Measurements from ENCODE around the gene CARM1.
"Not testable (repeated sequence)": the region's sequence is repeated elsewhere in the genome, so short reads cannot be mapped to it uniquely, and the experiment has no call there.

CARM1 gene

GRCh38 chr19:10870955-10871603 is at the start of gene CARM1:
TSS of gene CARM1 (plus strand) at chr19:10871553. CDS start at chr19:10871703, 150 bp downstream.
- peak; percentile 95 for DNase-seq (ENCODE audit: low read depth)

DNA sequence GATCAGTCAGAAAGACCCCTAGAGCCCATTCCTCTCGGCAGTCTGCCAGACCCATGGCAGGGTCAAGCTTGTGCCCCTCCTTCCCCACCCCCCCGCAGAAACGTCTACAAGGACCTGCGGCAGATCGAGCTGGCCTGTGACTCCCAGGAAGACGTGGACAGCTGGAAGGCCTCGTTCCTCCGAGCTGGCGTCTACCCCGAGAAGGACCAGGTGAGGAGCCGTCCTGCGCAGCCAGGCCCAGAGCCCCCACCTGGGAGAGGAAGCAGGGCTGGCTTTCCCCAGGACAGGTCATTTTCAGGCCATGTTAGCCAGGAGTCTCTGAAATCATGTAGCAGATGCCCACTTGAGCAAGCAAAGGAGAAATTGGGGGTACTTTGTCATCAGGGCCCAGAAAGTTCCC is 47.7 kb upstream of the CARM1 start:
- DNase-seq (ENCODE audit: low read depth), result no peak

GRCh38 chr19:10826231-10826630 is 45.1 kb upstream of the CARM1 start:
- DNase-seq (ENCODE audit: low read depth), result no peak

DNA sequence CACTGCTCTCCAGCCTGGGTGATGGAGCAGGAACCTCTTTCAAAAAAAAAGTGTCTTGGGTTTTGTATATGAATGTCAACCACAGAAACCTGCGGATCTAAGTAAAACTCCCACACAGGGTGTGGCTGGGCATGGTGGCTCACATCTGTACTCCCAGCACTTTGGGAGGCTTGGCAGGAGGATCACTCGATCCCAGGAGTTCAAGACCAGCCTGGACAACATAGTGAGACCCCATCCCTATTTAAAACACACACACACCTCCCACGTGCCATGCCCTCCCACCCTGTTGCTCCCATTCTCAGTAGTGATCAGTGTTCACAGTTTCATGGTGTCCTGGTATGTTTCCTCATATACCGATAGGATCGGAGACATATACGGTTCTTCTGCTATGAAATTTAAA is 44.5 kb upstream of the CARM1 start:
- no peak for DNase-seq (ENCODE audit: low read depth)

GRCh38 chr19:10828981-10829821 is 42.2 kb upstream of the CARM1 start:
- no peak for DNase-seq (ENCODE audit: low read depth)

DNA sequence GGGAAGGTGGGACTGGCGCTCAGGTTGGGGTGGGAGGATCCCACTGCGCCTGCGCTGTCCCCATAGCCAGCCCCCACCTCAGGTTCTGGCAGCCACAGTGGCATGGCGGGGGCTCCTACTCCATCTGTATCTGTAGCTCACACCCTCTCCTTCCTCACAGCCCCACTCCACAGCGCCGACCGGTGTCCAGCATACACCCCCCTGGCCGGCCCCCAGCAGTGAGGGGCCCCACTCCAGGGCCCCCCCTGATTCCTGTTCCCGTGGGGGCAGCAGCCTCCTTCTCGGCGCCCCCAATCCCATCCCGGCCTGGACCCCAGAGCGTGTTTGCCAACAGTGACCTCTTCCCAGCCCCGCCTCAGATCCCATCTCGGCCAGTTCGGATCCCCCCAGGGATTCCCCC is 41.4 kb upstream of the CARM1 start:
- no peak for DNase-seq (ENCODE audit: low read depth)

DNA sequence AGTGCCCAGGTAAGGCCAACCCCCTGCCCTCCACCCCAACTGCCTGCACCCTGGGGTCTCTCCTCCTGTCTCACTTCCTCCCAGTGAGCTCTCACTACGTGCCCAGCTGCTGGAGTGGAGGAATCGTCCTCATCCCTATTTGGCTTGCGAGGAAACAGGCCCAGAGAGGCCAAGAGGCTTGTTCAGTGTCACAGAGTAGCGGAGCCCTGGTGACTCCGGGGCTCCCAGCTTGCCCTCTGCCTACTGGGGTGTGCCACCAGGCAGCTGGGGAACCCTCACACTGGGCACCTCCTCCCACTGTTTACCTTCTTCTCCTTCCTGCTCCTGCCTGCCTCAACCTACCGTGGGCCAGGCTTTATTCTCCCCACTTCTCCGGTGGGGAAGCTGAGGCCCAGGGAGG is 41.0 kb upstream of the CARM1 start:
- DNase-seq (ENCODE audit: low read depth), result no peak

DNA sequence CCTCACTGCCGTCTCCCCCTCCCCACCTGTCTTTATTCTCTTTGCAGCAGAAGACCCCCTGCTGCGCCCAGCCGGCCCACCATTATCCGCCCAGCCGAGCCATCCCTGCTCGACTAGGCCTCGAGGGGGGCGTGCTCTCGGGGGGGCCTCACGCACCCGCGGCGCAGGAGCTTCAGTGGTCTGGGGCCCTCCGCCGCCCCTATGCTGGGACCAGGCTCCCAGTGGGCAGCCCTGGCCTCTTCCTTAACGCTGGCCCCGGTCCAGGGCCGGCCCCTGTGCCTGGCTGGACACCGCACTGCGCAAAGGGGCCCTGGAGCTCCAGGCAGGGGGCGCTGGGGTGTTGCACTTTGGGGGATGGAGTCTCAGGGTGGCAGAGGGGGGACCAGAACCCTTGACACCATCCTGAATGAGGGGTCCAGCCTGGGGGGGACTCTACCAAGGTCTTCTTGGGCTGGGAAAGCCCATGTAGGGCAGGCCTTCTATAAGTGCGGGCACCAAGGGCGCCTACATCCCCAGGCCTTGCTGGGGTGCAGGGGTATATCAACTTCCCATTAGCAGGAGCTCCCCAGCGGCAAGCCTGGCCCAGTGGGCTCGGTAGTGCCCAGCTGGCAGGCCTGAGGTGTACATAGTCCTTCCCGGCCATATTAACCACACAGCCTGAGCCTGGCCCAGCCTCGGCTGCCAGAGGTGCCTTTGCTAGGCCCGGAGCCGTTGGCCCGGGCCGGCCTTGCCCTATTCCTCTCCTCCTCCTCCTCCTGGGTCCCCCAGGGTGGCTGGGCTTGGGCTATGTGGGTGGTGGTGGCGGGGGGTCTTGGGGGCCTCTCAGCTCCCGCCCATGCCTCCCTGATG is 40.2 kb upstream of the CARM1 start:
- no peak for DNase-seq (ENCODE audit: low read depth)

- no peak for DNase-seq (ENCODE audit: low read depth)
Observed at GRCh38 chr19:10831987-10832938, 39.1 kb upstream of the CARM1 start.

GRCh38 chr19:10832939-10833296 is 38.4 kb upstream of the CARM1 start:
- no peak for DNase-seq (ENCODE audit: low read depth)

DNA sequence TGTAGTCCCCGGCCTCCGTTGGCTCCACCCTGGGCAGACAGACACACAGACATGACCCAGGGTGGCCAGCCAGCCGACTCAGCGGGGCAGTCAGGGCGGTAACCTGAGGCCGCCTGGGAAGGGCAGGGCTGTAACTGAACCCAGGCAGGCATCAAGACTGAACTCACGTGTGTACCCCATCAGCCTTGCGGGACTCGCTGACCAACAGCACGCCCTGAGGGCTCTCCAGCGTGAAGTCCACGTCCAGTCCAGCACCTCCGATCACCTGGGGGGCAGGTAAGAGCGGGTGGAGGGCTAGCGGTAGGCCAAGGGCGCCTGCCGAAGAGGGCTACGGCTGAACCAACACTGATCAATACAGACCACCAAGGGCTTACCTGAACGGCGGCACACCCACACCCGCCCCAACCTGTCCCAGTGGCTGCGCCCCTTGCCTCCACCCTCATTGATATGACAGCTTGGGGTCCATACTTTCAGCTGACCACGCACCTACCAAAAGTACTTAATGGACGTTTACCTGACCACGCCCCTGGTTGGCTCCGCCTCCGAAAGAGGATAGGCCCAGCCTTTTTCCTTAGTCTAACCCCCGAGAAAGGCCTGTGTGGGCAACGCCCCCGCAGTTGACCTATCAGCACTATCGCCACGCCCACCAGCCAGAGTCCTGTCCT is 36.1 kb upstream of the CARM1 start:
- DNase-seq (ENCODE audit: low read depth), result no peak

DNA sequence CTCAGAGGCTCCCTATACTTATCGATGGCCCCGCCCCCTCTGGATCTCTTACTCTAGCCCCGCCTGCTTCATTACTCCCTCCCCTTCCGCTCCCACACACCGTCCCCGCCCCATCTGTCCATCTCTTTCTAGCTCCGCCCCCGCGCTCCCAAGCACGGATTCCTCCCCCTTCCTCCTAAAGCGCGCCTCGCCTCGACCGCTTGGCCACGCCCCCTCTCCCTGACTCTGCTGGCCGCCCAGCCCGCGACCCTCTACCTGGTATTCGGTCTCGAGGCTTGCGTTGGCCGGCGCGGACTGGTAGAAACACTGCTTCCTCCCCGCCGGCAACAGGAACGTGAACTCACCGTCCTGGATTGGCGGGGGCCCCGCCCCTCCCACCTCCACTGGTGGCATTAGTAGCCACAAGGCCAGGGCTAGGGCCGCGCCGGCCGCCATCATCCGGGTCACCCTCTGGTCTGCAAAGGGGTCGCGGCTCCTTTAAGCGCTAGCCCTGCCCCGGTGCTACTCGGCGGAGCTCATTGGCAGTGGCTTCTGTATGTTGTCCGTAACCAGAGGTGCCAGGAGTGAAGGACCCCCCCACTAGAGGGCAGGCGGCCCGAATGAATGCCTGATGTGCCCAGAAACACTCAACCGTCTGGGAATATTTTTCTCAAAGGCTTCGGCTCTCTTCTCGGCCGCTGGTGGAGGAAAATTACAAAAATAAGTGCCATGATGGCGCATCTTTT is 35.4 kb upstream of the CARM1 start, which contains the start of gene TMED1:
TSS of gene TMED1 (minus strand) at position 459 of the 725 bp plus-strand sequence. CDS start at position 438, 21 bp downstream.
- DNase-seq (ENCODE audit: low read depth), result peak; percentile 98

GRCh38 chr19:10836479-10837330 is 34.6 kb upstream of the CARM1 start:
- DNase-seq (ENCODE audit: low read depth), result no peak

GRCh38 chr19:10837649-10838048 is 33.7 kb upstream of the CARM1 start:
- DNase-seq (ENCODE audit: low read depth), result not testable (repeated sequence)

- DNase-seq (ENCODE audit: low read depth), result no peak
Observed at GRCh38 chr19:10838377-10838776, 33.0 kb upstream of the CARM1 start.

DNA sequence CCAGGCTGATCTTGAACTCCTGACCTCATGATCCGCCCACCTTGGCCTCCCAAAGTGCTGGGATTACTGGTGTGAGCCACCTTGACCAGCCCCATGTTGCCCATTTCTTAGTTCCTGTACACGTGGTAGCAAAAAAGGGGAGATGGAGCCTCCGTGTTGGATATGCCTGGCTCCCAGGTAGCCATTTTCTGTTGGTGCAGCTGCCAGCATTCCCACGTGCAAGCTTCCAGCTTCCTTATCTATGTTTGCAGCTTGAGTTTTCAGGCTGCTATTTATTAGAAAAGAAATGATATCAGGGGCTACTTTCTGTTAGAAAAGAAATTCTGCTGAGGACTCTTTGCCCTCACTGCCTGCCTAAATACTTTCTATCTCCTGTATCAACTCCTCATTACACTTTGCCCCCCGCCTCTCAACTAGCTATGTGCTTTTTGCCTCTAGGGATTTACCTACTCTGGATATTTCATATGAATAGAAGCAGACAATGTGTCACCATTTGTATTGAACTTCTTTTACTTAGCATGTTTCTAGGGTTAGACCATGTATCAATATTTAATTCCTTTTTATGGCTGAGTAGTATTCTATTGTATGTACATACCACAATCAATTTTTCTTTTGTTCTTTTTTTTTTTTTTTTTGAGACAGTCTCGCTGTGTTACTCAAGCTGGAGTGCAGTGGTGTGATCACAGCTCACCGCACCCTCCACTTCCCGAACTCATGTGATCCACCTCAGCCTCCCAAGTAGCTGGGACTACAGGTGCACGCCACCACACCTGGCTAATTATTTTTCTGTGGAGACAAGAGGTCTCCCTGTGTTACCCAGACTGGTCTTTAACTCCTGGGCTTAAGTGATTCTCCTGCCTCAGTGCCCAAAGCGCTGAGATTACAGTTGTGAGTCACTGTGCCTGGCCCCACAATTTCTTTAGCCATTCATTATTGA is 32.0 kb upstream of the CARM1 start:
- no peak for DNase-seq (ENCODE audit: low read depth)

DNA sequence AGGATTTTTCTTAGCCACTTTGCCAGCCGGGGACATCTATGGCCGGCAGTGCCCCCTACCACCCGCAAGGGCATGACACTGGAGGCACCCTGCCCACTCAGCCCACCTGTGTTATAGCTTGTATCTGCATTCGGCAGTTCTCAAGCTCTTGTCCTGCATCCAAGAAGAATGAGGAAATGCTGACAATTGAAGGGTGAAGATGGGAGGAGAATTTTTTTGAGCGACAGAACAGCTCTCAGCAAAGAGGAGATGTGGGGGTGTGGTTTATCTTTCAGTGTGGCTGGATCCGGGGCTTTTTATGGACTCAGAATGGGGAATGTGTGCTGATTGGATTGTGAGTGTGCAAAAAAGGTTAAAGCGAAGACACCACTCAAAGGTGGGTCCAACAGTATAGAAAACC is 28.6 kb upstream of the CARM1 start:
- no peak for DNase-seq (ENCODE audit: low read depth)

Measured in GM04504 (cell line).